ENCODE results near the gene SMIM24. TPM values are rescaled to one million over a fixed set of nuclear protein-coding genes. Genes with fewer than 3 reads are reported as not detected.
A peak's percentile ranks its signal among the peaks of the same experiment; 100 is the strongest.
"Not testable (repeated sequence)": the region's sequence is repeated elsewhere in the genome, so short reads cannot be mapped to it uniquely, and the experiment has no call there.

SMIM24 gene
- 1 to 10 TPM in 1 of 5 experiments, under 1 TPM in 1, not detected in 3; 0.82 to 1.8 TPM for total RNA-seq
- not detected for polyA plus RNA-seq
- not detected for total RNA-seq

- peak within 1 kb of the TSS in 4 of 10 donors; percentile 25 to 76 (median 69) for H3K4me3 Mint-ChIP-seq
- ChIA-PET CTCF (no interaction called here), POLR2A (no interaction called here)
- no peaks in the 10 kb centered on the region for H3K36me3 Mint-ChIP-seq
- no peaks in the 10 kb centered on the region for H3K9me3 ChIP-seq (ENCODE audit: control insufficient read depth in 2 of 3, low read length in 3 of 3)
- no peaks in the 10 kb centered on the region for H3K27me3 ChIP-seq (ENCODE audit: control insufficient read depth in 2 of 2, insufficient read depth in 2 of 2, low read length in 2 of 2)
- no peaks in the 10 kb centered on the region for H3K36me3 ChIP-seq (ENCODE audit: control insufficient read depth in 2 of 3, insufficient read depth in 3 of 3, low read length in 3 of 3)
- intact Hi-C loops (cut with micrococcal nuclease) = no loop called here
- ATAC-seq (no peak), DNase-seq (peak in 1 of 9 donors; percentile 7)
- no peak within 1 kb of the TSS for H3K4me3 ChIP-seq (ENCODE audit: low read length)
- peaks cover 10 to 22% (median 15%) of the 10 kb centered on the region in 7 donors for H3K4me1 Mint-ChIP-seq
- H3K27ac Mint-ChIP-seq = no peak within 1 kb of the TSS
- no peak within 1 kb of the TSS for H3K27ac ChIP-seq (ENCODE audit: low read depth, low read length)
- peaks cover 0 to 6% of the 10 kb centered on the region in 2 donors for H3K4me1 ChIP-seq (ENCODE audit: control insufficient read depth in 2 of 2, insufficient read depth in 2 of 2, low read length in 2 of 2)
- H3K27me3 Mint-ChIP-seq = peaks cover 0 to 6% (median 0%) of the 10 kb centered on the region in 5 donors
- H3K9me3 Mint-ChIP-seq = no peaks in the 10 kb centered on the region
Measured at GRCh38 chr19:3480383-3481091, at the start of gene SMIM24. SMIM24 (minus strand) TSS chr19:3480525; CDS start chr19:3480463, 62 bp downstream.

GRCh38 chr19:3529299-3529698 lies 49.0 kb upstream of the SMIM24 start:
- DNase-seq; H3K27ac Mint-ChIP-seq; H3K4me1 Mint-ChIP-seq; CTCF ChIA-PET; intact Hi-C loops (cut with micrococcal nuclease); ATAC-seq; H3K4me3 ChIP-seq (ENCODE audit: low read length); H3K4me1 ChIP-seq (ENCODE audit: control insufficient read depth in 2 of 2, insufficient read depth in 2 of 2, low read length in 2 of 2); H3K4me3 Mint-ChIP-seq; H3K27me3 Mint-ChIP-seq; POLR2A ChIA-PET; H3K27ac ChIP-seq (ENCODE audit: low read depth, low read length); H3K9me3 ChIP-seq (ENCODE audit: control insufficient read depth in 2 of 3, low read length in 3 of 3); H3K27me3 ChIP-seq (ENCODE audit: control insufficient read depth in 2 of 2, insufficient read depth in 2 of 2, low read length in 2 of 2); H3K9me3 Mint-ChIP-seq: not testable (repeated sequence)
- peaks cover 0 to 15% (median 4%) of the 10 kb centered on the region in 5 donors for H3K36me3 Mint-ChIP-seq
- peaks cover 0 to 86% (median 11%) of the 10 kb centered on the region in 3 experiments for H3K36me3 ChIP-seq (ENCODE audit: control insufficient read depth in 2 of 3, insufficient read depth in 3 of 3, low read length in 3 of 3)

GRCh38 chr19:3528539-3529211 lies 48.4 kb upstream of the SMIM24 start:
- Histone ChIP-seq H3K4me1 (ENCODE audit: control insufficient read depth in 2 of 2, insufficient read depth in 2 of 2, low read length in 2 of 2) (no peaks in the 10 kb centered on the region), H3K9me3 (ENCODE audit: control insufficient read depth in 2 of 3, low read length in 3 of 3) (no peaks in the 10 kb centered on the region), H3K27ac (ENCODE audit: low read depth, low read length) (no peak overlapping the region), H3K36me3 (ENCODE audit: control insufficient read depth in 2 of 3, insufficient read depth in 3 of 3, low read length in 3 of 3) (peaks cover 0 to 86% (median 13%) of the 10 kb centered on the region in 3 experiments), H3K4me3 (ENCODE audit: low read length) (no peak overlapping the region), H3K27me3 (ENCODE audit: control insufficient read depth in 2 of 2, insufficient read depth in 2 of 2, low read length in 2 of 2) (no peaks in the 10 kb centered on the region)
- Mint-ChIP-seq H3K4me3 (no peak overlapping the region), H3K27me3 (no peaks in the 10 kb centered on the region), H3K36me3 (peaks cover 0 to 19% (median 4%) of the 10 kb centered on the region in 5 donors), H3K9me3 (no peaks in the 10 kb centered on the region), H3K27ac (no peak overlapping the region), H3K4me1 (no peaks in the 10 kb centered on the region)
- POLR2A ChIA-PET = no interaction called here
- no peak for DNase-seq
- CTCF ChIA-PET = no interaction called here
- no peak for ATAC-seq
- intact Hi-C loops (cut with micrococcal nuclease) = no loop called here

- Mint-ChIP-seq H3K27me3 (no peaks in the 10 kb centered on the region), H3K4me1 (no peaks in the 10 kb centered on the region), H3K4me3 (no peak overlapping the region), H3K9me3 (no peaks in the 10 kb centered on the region), H3K27ac (peak overlapping the region in 1 of 9 donors; percentile 41), H3K36me3 (peaks cover 0 to 16% (median 4%) of the 10 kb centered on the region in 5 donors)
- no peak for ATAC-seq
- no peaks in the 10 kb centered on the region for H3K4me1 ChIP-seq (ENCODE audit: control insufficient read depth in 2 of 2, insufficient read depth in 2 of 2, low read length in 2 of 2)
- H3K27ac ChIP-seq (ENCODE audit: low read depth, low read length) = no peak overlapping the region
- POLR2A ChIA-PET = interaction anchor here (0.6 kb wide), 1 partner anchor 194 kb away, joined by 3 read pairs; no protein-coding TSS in a partner anchor
- peaks cover 0 to 86% (median 18%) of the 10 kb centered on the region in 3 experiments for H3K36me3 ChIP-seq (ENCODE audit: control insufficient read depth in 2 of 3, insufficient read depth in 3 of 3, low read length in 3 of 3)
- no peak overlapping the region for H3K4me3 ChIP-seq (ENCODE audit: low read length)
- DNase-seq = no peak
- H3K27me3 ChIP-seq (ENCODE audit: control insufficient read depth in 2 of 2, insufficient read depth in 2 of 2, low read length in 2 of 2) = no peaks in the 10 kb centered on the region
- intact Hi-C loops (cut with micrococcal nuclease) = no loop called here
- CTCF ChIA-PET = no interaction called here
- no peaks in the 10 kb centered on the region for H3K9me3 ChIP-seq (ENCODE audit: control insufficient read depth in 2 of 3, low read length in 3 of 3)
Measured at GRCh38 chr19:3528080-3528479, 47.8 kb upstream of the SMIM24 start.

GRCh38 chr19:3527238-3527910 lies 47.0 kb upstream of the SMIM24 start:
- peaks cover 0 to 86% (median 18%) of the 10 kb centered on the region in 3 experiments for H3K36me3 ChIP-seq (ENCODE audit: control insufficient read depth in 2 of 3, insufficient read depth in 3 of 3, low read length in 3 of 3)
- CTCF ChIA-PET = no interaction called here

GRCh38 chr19:3526507-3527237 lies 46.3 kb upstream of the SMIM24 start:
- H3K36me3 ChIP-seq (ENCODE audit: control insufficient read depth in 2 of 3, insufficient read depth in 3 of 3, low read length in 3 of 3) = peaks cover 0 to 82% (median 18%) of the 10 kb centered on the region in 3 experiments

More at GRCh38 chr19:3527238-3527910, 47.0 kb upstream of the SMIM24 start:
- no peaks in the 10 kb centered on the region for H3K4me1 ChIP-seq (ENCODE audit: control insufficient read depth in 2 of 2, insufficient read depth in 2 of 2, low read length in 2 of 2)
- ATAC-seq (no peak), DNase-seq (no peak)
- H3K9me3 Mint-ChIP-seq = no peaks in the 10 kb centered on the region
- H3K36me3 Mint-ChIP-seq = peaks cover 0 to 16% (median 4%) of the 10 kb centered on the region in 5 donors
- H3K9me3 ChIP-seq (ENCODE audit: control insufficient read depth in 2 of 3, low read length in 3 of 3) = no peaks in the 10 kb centered on the region
- no peak overlapping the region for H3K27ac Mint-ChIP-seq
- POLR2A ChIA-PET = interaction anchor here (0.6 to 0.8 kb wide), 2 partner anchors 98 to 195 kb away, joined by 3 to 5 read pairs; no protein-coding TSS in a partner anchor
- H3K4me3 Mint-ChIP-seq = no peak overlapping the region
- no peaks in the 10 kb centered on the region for H3K27me3 Mint-ChIP-seq
- no peak overlapping the region for H3K27ac ChIP-seq (ENCODE audit: low read depth, low read length)
- no peaks in the 10 kb centered on the region for H3K27me3 ChIP-seq (ENCODE audit: control insufficient read depth in 2 of 2, insufficient read depth in 2 of 2, low read length in 2 of 2)
- no peak overlapping the region for H3K4me3 ChIP-seq (ENCODE audit: low read length)
- intact Hi-C loops (cut with micrococcal nuclease) = no loop called here
- no peaks in the 10 kb centered on the region for H3K4me1 Mint-ChIP-seq

More at GRCh38 chr19:3526507-3527237, 46.3 kb upstream of the SMIM24 start:
- peaks cover 0 to 16% (median 4%) of the 10 kb centered on the region in 5 donors for H3K36me3 Mint-ChIP-seq
- no peak overlapping the region for H3K4me3 ChIP-seq (ENCODE audit: low read length)
- H3K9me3 ChIP-seq (ENCODE audit: control insufficient read depth in 2 of 3, low read length in 3 of 3) = no peaks in the 10 kb centered on the region
- intact Hi-C loops (cut with micrococcal nuclease) = no loop called here
- ATAC-seq (no peak), DNase-seq (no peak)
- POLR2A ChIA-PET = interaction anchor here (0.8 kb wide), 1 partner anchor 99 kb away, joined by 5 read pairs; no protein-coding TSS in a partner anchor
- no peak overlapping the region for H3K27ac ChIP-seq (ENCODE audit: low read depth, low read length)
- H3K27me3 Mint-ChIP-seq = no peaks in the 10 kb centered on the region
- no peak overlapping the region for H3K27ac Mint-ChIP-seq
- peaks cover 0 to 3% (median 0%) of the 10 kb centered on the region in 7 donors for H3K4me1 Mint-ChIP-seq
- H3K4me3 Mint-ChIP-seq = no peak overlapping the region
- H3K9me3 Mint-ChIP-seq = no peaks in the 10 kb centered on the region
- CTCF ChIA-PET = no interaction called here
- H3K4me1 ChIP-seq (ENCODE audit: control insufficient read depth in 2 of 2, insufficient read depth in 2 of 2, low read length in 2 of 2) = no peaks in the 10 kb centered on the region
- H3K27me3 ChIP-seq (ENCODE audit: control insufficient read depth in 2 of 2, insufficient read depth in 2 of 2, low read length in 2 of 2) = no peaks in the 10 kb centered on the region

Data from naive thymus-derived CD4-positive, alpha-beta T cell (primary cell).